ENCODE data around the gene PPP1R12C.

Gene PPP1R12C

DNA sequence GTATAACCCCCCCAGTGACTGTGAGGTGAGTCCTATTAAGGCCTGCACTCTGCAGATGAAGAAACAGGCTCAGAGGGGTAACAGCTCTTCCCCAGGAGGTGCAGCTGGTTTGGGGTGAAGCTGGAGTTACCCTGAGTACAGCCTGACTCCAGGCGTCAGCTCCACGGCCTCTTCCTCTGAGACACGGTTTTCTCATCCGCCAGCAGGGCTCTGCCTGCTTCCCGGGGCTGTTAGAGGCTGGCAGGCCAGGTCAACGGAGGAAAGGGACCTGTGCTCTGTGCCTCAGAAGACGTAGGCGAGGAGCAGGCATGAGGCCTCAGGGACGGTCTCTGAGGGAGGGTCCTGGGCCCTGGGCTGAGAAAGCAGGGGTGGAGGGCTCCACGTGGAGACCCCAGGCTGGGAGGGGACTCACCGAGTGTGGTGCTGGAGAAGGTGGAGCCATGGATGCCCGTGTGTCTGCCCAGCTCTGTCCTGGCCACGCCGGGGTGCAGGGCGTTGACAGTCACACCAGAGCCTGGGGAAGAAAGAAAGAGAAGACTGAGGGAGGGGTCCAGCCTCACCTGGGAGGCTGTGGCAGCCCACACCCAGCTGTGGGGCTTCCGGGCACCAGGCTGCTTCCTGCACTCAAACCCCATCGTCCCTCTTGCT lies 70.3 kb downstream of the PPP1R12C start:
- DNase-seq (ENCODE audit: low read depth in 2 of 2): no peak

DNA sequence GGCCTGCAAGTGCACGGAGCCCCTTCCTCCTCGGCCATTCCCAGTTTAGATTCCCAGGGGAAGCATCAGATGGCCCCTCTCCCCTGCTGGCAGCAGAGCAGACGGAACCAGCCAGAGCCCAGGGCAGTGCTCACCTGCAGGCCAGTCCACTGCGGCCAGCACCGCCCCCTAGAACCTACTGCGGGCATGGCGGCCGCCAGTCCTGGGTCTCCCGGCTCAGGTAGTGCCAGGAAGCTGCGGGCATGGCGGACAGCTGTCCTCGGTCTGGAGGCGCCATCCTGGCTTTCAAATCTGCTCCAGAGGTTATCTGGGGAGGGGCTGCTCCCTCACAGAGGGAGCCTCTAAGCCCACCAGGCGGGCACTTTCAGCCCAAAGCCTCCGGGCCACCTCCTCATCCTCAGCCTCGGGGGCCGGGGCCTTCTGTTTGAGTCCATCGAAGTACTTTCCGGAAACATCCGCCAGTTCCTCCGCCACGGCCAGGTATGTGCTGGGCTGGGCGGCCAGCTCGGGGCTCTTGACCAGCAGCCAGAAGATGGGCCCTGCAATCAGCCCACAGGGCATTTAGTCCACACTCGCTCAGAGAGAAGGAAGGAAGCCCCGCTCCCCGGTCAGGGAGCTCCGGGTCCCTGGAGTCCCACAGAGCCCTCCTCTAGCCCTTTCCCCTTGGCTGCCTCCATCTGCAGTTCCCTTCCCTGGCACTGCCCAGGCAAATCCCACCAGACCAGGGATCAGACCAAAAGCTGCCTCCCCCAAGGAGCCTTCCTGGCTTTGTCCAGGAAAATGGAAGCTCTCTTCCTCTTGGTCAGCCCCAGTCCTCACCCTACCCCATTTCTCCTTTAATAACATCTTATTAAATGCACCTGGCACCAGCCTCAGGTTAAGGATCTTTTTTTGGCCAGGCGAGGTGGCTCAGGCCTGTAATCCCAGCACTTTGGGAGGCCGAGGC lies 72.4 kb downstream of the PPP1R12C start:
- no peak for DNase-seq (ENCODE audit: low read depth in 2 of 2)

DNA sequence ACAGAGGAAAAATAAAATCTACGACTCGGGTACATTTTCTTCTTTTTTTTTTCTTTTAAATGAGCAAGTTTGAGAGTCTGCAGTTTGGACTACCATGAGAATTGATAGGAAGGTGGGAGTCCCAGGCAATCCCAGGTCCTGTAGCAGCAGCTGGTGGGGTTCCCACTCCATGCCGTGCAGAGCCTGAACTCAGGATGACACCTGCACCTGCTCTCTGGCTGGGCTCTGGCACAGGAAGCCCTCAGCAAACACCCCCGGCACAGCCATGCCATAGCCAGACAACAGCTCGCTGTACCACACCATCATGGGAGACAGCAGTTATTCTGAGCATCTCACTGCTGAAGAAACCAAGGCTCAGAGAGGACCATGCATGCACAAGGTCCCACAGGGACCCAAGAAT lies 73.2 kb downstream of the PPP1R12C start:
- no peak for DNase-seq (ENCODE audit: low read depth in 2 of 2)

DNA sequence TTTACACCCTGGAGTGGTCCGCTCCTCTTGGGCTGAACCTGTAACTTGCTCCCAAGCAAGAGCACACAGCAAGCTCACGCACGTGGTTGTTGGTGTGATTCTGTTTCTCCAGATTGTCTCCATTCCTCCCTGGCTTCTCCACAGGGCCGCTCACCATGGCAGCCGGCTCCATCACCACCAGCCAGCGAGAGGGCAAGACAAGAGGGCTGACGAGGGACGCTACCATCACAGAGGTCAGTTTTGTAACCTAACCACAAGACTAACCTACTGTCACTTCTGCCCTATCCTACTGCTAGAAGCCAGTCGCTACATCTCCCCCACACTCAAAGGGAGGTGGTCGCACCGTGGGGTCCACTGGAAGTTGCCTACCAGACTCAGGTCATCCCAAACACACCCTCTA lies 74.7 kb downstream of the PPP1R12C start:
- no peak for DNase-seq (ENCODE audit: low read depth in 2 of 2)

DNA sequence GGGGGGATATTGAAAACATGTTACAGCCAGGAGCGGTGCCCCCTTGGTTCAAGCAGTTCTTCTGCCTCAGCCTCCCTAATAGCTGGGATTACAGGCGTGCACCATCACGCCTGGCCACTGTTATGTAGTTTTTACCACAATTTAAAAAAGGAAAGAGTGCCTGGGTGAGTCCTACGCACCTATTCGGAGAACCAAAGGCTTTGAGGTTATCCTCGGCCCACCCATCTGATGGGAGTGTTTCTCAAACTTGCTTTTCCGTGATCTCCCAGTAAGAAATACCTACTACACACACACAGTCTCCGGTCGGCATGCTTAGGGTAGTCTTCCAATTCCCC lies 75.1 kb downstream of the PPP1R12C start:
- DNase-seq (ENCODE audit: low read depth in 2 of 2): no peak

DNA sequence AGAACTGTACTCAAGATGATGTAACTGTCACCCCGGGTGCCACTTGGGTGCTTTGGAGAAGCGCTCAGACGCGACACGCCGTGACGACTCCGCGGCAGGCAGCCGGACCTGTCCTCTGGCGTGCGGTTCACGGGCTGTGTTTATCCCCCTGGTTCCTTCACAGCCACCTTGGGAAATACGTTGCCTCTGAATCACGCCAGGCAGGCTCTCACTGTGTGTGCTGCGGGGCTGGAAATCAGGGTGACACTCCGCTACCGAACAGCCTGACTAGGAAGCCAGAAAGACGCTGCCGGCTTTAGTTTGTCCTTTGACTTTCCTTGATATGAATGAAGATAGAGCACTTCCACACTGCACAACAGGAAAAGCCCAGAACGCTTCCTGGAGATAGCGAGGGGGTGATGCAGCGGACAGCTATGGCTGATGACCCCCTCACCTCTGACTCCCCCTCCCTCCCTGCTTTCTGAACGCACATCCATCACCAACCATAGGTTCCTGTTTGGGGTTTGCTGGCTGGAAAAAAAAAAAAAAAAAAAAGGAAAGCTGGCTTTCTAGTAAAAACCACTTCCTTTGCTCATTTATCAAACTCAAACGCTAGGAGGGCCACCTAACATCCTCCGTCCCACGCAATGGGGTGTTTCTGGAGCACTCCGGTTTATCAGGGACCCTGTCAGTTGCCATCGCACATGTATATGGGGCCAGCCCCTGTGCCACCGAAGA lies 75.7 kb downstream of the PPP1R12C start:
- DNase-seq (ENCODE audit: low read depth in 2 of 2): peak in 1 of 2 donors; percentile 19

DNA sequence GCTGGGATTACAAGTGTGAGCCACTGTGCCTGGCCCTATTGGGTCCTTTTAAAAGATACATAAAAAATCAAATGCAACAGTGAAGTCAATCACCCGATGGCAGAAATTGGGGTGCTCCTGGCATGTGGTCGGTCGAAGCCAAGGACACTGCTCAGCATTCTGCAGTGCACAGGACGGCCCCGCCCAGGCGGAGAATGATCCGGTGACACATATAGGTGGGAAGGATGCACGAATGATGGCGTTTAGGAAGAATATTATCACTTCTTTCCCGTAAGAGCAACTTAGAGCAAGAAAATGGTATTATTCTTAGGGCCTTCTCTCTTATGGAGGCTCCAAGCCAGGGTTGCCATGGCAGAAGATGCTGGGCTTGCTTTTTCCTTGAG lies 76.2 kb downstream of the PPP1R12C start:
- DNase-seq (ENCODE audit: low read depth in 2 of 2): no peak

Measured in stimulated activated CD4-positive, alpha-beta T cell treated with anti-CD3 and anti-CD28 coated beads, Interleukin-15, amount 100 ng/mL, for 48 hours (primary cell).